GM19240 (cell line): Measurements from ENCODE around the gene OSBPL5.

ENCODE experiments used
- DNase-seq: peaks from one replicate; pipeline ENCODE4 v3.0.0; 2011; ENCODE audit warnings: low spot score; ENCODE audit not compliant: insufficient read length

Gene OSBPL5

DNA sequence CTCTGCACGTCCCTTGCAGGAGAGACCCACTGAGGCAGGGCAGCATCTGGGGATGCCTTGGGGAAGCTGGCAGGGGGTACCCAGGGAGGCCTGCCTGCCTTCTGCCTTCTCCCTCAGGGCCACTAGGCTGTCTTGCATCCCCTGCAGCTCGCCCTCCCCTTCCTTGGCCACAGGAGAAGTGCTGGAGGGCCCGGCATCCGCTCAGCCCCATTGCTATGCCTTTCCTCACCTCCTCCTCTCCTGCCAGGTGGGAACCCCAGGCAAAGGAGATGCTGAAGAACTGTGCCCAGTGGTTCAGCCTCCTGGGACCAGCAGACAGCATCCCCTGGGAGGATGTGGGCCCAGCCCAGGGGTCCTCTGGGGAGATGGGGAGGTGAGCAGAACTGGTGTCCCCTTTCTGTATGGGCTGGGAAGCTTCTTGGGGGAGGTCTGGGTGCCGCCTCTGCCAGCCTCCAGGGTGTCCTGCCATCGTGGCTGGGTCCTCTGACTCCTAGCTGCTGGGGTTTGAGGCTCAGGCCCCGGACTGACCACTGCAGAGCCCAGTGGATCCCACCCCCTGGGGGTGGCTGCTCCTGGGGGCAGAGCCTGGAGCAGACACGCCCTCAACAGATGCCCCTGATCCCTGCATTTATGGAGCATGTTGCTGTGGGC is 32.9 kb upstream of the OSBPL5 start:
- DNase-seq, result no peak

DNA sequence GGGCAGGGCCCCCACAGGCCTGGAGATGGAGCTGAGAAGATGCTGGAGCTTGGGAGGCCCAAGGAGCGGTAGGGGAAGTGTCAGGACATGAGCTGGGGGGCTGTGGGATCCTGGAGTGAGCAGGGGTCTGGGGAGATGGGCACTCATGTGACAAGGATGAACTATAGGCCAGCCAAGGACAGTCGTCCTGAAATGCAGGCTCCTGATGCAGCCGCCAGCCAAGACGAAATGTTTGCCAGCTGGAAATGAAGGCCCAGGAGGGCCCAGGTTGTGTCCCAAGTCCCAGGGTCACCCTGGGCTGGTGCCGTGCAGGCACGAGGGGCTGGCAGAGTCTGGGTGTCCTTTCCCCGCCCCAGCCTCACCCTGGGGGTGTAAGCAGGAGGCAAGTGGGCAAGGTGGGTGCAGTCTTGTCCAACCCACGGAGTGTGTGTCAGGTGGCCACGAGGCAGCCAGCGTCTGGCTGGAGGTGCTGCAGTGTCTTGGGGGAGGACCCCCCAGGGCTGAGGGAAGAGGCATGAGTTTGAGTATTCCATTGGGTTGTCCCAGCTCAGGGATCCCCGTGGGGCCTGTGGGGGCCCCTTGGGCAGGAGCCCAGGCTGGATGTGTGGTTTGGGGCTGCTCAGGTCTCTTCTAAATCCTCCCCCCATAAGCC is 32.1 kb upstream of the OSBPL5 start:
- no peak for DNase-seq

DNA sequence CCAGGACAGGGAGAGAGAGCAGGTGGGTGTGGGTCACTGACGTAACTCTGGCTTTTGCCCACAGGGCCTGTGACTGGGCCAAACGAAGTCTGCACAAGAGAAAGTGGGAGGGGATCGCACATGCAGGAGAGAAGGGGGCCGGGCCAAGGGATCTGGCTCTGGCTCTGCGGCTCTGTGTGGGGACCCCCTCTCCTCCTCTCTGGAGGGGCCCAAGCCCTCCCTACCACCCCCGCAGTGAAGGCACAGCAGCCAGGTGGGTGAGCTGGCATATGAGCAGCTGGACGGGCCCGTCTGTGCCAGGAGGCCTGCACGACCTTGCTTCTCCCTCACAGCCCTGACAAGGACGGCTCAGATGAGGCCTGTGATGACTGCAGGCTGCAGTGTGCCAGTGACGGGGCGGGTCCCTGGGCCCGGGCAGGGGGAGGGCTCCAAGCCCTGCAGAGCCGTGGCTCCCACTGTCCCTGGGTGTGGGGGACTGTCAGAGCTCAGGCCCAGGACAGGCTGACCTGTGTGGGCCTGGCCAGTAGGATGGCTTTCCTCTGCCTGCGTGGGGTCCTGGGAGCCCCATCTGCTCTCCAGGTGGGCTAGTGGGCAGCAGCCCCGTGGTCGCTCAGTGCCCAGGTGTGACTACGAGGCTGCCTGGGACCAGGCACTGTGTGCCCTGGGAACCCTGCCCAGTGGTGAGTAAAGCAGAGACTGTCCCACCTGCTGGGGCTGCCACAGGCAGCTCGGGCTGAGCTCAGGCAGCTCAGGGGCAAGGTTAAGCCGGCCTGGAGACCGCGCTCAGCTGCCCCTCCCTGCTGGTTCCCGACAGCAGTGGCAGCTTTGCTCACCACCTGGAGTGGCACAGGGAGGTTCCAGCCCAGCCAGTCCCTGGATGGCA is 31.3 kb upstream of the OSBPL5 start:
- DNase-seq, result no peak

DNA sequence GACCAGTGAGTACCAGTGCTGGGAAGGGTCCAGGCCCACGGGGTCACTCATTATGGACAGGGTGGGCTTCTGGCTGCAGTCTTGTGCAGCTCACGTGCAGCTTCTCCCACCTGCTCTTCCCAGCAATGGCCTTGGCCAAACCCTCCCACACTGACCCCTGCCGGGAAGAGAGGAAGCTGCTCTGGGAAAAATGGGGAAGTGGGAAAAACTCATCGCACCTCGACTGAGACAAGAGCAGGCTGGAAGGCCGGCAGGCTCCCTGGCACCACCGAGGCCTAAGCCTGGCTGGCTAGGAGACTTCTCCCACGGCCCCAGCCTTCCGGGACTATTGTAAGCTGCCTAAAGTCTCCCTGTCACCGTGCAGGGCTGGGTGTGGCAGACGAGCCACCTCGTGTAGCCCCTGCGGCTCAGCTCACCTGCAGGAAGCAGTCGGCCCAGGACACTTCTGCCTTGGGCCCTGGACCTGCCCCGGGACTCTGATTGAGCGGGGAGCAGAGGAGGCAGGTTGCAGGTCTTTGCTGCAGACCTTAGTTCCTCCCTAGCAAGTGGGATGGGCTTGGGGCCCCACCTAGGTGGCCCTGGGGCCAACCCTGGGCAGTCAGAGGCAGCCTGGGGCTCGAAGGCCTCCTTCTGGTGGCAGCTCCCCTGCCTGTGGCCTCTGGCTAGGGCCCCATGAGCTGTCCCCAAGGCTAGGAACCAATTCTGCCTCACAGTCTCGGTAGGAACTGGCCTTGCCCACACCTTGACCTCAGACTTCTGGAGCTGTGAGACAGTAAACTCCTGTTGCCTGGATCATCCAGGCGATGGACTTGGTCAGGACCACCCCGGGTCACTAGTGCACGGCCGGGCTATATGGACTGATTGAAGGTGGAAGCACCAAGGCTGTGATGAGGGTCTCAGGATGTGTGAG is 30.4 kb upstream of the OSBPL5 start:
- DNase-seq, result no peak

DNA sequence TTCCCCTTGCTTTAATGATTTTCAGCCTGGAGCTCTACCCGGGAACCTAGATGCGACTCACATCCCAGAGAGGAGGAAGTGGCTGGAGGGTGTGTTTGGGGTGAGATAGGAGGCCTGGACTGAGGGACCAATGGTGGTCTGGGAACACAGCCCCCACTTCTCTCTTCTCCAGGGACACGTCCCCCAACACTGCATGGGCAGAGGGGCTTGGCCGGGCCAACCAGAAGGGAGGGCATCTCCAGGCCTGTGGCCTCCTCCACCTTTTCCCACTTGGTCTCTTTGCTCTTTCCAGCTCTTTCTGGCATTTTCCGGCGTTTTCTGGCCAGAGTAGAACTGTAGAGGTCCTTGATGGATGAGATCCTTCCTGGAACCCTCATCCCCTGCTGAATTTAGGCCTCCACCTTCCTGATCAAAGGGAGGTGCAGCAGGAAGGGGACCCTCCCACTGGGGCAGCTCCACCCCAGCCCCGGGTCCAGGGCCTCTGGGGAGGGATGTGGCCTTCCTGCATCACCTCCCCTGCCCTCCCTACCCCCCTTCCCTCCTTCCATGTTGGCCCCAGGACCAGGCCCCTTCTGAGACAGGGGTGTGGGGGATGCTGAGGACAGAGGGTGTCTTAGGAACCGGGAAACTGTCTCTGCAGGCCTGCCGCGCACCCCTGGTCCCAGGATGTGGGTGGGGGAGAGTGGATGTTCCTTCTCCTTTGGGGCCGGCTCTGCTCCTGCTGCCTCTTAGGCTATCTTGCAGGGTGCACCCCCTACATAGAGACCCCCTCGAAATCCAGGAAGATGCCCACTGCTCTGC is 29.1 kb upstream of the OSBPL5 start:
- DNase-seq, result no peak

DNA sequence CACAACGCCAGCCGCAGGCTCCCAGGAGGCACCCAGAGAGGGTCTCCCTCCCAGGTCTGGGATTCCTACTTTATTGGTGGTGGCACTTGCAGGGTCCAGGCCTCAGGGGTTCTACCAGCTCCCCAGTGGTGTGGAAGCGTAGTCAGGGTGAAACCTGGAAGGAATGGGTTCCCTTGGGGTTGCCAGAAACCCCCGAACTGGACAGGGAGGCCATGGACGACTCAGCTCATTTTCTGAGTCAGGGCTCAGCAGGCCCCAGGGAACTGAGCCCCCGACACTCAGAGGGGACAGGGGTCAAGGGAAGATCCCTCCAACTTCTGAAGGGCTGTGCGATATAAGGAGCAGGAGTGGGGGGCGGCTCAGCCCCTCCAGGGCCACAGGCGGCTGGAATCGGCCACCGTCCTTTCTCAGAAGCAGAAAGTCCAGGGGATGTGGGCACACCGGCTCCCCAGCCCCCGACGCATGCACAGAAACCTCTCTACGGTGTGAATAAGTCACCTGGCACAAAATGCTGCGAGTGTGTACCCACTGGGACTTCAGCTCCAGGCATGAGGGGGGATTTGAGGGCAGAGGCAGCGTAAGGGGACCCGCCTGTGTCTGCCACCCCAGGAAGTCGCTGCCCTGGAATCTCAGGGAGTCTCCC is 28.4 kb upstream of the OSBPL5 start:
- no peak for DNase-seq

DNA sequence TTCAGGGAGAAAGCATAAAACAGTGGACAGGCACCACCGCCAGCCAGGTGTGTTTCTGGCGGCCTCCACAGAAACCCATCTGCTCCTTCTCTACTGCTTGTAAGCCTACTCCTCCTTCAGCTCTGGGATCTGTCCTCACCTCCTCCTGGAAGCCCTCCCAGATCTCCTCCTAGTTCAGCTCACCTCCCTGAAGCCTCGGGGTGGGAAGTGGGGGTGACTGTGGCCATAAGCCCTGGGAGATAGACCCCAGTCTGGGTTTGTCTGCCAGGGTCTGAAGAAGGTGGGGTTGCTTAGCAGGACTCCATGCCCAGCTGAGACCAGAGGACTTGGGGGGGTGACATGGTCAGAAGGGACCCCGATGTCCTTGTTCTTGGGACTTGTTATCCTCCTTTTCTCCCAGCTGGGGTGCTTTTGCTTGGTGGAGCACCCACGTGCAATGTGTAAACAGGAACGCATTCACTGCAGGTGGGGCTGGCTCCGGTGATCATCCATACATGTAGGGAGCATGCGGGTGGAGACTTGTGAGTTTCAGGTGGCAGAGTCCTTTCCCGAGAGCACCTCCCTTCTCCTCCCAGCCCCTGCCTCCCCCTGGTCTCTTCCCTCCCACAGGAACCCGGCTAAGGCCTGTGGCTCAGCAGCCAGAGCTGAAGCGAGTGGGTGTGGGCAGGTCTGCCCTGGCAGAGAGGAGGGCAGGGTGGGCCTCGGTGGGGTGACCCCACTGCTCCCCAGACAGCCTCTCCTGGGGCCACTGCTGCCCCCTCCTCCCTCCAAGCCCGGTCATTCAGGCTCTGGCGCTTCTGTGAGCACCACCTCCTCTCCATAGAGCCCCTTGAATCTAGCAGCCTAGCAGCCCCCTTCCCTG is 27.6 kb upstream of the OSBPL5 start:
- DNase-seq, result no peak

DNA sequence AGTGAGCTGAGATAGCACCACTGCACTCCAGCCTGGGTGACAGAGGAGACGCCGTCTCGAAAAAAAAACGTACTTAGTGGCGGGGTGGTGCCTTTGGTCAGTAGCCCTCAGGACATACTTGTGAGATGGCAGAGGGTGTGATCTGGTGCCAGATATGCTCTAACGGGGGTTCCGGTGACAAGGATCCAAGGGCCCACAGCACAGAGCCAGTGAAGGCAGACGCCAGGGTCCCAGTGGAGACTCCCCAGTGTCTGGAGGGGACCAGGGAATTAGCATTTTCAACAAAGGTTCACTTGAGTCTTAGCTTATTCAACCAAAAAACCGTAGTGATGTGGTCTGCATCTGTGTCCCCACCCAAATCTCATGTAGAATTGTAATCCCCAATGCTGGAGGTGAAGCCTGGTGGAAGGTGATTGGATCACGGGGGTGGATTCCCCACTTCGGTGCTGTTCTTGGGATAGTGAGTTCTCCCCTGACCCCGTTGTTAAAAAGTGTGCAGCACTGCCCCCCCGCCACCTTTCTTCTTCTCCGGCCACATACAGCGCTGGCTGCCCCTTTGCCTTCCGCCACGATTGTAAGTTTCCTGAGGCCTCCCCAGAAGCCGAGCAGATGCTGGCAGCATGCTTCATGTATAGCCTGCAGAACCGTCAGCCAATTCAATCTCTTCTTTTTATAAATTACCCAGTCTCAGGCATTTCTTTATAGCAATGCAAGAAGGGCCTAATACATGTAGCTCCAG is 26.6 kb upstream of the OSBPL5 start:
- DNase-seq, result no peak

DNA sequence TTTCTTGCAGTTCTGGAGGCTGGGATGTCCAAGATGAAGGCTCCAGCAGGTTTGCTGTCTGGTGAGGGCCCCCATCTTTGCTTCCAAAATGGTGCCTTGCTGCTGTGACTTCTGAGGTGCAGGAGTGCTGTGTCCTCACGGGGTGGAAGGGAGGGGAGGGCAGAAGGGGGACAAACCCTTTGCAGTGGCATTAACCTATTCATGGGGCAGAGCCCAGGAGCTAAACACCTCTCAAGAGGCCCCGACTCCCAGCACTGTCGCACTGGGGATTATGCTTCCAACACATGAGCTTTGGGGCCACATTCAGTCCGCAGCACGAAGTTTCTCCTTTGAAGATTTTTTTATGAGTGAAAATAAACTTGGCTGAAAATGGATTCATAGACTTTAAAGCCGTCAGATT is 25.5 kb upstream of the OSBPL5 start:
- no peak for DNase-seq

DNA sequence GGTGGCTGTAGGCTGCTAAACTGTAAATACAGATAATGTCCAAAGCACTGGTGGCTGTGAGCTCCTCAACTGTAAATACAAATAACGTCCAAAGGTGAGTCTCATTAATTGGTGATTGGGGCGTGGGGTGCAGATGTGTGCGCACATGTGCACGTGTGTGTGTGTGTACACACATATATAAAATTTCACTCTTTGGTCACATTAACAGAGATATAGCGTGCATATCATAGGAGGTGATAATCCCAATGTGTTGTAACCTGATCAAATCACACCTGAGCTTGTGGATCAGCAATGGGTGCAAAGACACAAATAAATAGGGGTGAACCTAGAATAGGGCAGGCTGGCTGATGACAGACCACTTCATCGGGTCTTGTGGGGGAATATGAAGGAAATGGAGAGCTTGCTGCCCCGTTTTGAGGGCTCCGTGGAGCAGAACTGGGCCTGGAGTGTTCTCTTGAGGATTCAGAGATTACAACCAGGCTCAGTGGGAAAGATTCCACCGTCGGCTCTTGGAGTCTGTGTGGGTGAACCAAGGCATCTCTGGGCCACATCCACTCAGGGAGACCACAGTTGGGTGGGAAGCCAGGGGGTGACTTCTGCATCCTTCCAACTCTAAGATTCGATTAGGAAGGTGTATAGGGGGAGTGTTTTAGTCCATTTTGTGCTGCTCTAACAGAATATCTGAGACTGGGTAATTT is 24.9 kb upstream of the OSBPL5 start:
- no peak for DNase-seq

DNA sequence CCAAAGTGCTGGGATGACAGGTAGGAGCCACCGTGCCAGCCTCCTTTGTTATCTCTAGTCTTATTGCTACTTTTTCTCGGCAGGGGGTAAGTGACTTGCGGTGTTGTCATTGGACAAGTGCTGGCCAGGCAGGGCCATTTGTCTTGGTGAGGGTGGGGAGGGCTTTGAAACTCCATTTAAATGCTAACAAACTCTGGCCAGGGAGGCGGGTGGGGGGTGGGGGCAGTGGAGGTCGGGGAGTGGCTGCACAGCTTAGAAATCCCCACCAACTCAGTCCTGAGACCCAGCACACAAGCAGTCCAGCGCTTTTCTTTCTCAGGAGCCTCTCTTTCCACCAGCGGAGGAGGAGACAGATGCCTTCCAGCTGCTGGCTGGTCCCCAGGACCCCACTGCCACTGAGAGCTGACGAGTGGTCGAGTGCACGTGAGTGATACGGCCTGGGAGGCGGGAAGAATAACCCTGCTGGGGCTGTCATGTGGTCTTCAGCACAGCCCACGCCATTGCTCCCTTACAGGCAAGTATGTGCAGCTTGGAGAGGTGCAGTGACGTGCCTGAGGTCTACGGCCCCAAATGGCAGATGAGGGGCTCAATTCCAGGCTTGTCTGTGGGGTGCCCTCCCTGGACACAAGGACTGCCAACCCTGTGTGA is 24.2 kb upstream of the OSBPL5 start:
- DNase-seq, result no peak

DNA sequence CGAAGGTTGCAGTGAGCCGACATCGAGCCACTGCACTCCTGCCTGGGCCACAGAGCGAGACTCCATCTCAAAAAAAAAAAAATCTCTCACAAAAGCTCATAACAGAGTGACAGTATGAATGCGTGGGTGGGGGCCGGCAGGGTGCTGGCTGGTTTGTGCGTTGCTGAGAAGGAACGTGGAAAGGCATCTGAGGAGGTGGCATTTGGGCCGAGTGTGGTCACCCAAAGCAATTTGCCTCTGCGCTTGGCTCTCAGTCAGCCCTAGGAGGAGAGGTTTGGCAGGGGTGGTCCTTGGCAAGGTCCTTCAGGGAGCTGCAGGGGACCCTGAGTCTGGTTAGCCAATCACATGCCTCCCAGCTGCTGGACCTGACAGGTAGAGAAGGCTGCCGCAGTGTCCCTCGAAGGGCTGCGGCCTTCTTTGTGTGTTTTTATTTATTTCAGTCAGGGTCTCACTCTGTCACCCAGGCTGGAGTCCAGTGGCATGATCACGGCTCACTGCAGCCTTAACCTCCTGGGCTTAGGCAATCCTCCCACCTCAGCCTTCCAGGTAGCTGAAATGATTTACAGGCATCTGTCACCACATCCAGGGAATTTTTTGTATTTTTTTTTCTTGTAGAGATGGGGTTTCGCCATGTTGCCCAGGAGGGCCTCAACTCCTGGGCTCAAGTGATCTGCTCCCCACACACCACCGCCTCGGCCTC is 23.5 kb upstream of the OSBPL5 start:
- DNase-seq, result no peak

DNA sequence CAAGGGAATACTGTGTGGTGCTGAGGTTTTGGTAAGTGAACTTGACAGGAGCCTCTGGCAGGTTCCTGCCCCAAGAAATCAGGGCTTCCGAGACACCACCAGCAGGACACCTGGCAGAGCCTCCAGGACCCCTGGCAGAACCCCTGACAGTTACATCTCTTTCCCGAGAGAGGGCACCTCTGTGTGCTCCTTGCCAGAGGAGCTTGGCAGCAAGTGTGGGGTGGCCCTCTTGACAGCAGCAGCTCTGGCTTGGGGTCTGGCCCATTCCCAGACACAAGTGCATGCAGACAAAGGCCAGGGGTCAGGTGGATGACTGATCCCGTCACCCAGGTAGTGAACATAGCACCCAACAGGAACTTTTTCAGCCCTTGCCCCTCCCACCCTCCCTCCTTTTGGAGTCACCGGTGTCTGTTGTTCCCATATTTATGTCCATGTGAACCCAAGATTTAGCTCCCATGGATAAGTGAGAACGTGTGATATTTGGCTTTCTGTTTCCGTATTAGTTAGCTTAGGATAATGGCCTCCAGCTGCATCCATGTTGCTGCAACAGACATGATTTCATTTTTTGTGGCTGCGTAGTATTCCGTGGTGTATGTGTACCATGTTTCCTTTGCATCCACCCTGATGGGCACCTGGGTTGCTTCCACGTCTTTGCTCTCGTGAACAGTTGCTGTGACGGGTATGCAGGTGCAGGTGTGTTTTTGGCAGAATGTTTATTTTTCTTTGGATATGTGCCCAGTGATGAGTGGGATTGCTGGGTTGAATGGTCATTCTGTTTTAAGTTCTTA is 21.2 kb upstream of the OSBPL5 start:
- no peak for DNase-seq

DNA sequence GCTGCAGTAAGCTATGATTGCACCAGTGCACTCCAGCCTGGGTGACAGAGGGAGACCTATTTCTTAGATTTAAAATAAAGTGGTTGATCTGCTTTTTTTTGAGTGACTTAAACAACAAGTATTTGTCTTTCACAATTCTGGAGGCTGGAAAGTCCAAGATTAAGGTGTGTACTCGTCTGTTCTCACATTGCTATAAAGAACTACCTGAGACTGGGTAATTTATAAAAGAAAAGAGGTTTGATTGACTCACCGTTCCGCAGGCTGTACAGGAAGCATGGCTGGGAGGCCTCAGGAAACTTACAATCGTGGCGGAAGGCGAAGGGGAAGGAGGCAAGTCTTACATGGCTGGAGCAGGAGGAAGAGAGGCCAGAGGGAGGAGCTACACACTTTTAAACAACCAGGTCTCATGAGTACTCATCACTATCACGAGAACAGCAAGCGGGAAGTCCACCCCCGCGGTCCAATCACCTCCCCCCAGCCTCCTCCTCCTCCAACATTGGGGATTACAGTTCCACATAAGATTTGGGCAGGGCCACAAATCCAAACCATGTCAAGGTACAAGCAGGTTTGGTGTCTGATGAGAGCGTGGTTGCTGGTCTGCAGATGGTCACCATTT is 19.7 kb upstream of the OSBPL5 start:
- DNase-seq, result no peak

DNA sequence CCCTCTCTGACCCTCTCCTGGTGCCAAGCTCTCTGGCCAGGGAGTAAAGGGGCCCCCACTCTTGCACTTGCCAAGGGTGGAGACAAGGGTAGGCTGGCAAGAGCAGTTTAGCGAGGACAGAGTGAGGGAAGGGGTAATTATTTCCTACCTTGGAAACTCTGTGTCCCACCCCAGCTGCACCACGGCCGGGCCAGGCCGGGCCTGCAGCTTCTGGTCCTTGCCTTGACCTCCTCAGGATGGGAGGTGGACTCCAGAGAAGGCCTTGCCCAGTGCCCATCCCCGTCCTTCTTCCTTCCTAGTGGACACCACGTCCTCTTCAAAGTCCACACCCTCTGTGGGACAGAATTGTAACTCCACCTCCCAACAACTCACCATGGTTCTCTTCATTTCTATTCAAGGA is 18.4 kb upstream of the OSBPL5 start:
- DNase-seq, result no peak

DNA sequence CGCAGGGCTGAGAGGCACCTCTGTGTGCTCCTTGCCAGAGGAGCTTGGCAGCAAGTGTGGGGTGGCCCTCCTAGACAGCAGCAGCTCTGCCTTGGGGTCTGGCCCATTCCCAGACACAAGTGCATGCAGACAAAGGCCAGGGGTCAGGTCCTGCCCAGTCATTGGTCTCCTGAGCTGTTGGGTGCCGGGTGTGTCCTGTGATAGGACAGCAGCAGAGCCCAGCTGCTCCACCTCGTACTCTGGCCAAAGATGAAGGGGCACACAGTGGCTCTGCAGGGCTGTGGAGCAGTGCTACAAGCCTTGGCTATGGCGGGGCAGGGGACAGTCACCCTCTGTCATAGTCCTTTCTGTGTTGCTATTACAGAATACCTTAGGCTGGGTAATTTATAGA is 17.3 kb upstream of the OSBPL5 start:
- no peak for DNase-seq
